ENCODE data around the gene RNASE7.
A peak's percentile ranks its signal among the peaks of the same experiment; 100 is the strongest.
"Not testable (repeated sequence)": the region's sequence is repeated elsewhere in the genome, so short reads cannot be mapped to it uniquely, and the experiment has no call there.

Gene RNASE7

GRCh38 chr14:21041676-21042433, at the start of gene RNASE7:
TSS of gene RNASE7 (plus strand) at chr14:21042362. CDS start at chr14:21042993, 631 bp downstream.
- no peak for DNase-seq

- no peak for DNase-seq
Observed at GRCh38 chr14:20996521-20996920, 45.6 kb upstream of the RNASE7 start.

GRCh38 chr14:20997115-20997514, 45.0 kb upstream of the RNASE7 start:
- no peak for DNase-seq

- no peak for DNase-seq
Observed at GRCh38 chr14:20997564-20997963, 44.6 kb upstream of the RNASE7 start.

GRCh38 chr14:20998139-20998538, 44.0 kb upstream of the RNASE7 start:
- DNase-seq, result no peak

- no peak for DNase-seq
Observed at GRCh38 chr14:20998674-20999366, 43.3 kb upstream of the RNASE7 start, which contains the start of gene SLC39A2. TSS of gene SLC39A2 (plus strand) at chr14:20999293. CDS start at chr14:20999447, 154 bp downstream.

- no peak for DNase-seq
Observed at GRCh38 chr14:20999591-20999990, 42.6 kb upstream of the RNASE7 start.

- DNase-seq, result no peak
Observed at GRCh38 chr14:21001218-21001617, 40.9 kb upstream of the RNASE7 start.

GRCh38 chr14:21003788-21004346, 38.3 kb upstream of the RNASE7 start:
- no peak for DNase-seq

- DNase-seq, result not testable (repeated sequence)
Observed at GRCh38 chr14:21009721-21010120, 32.4 kb upstream of the RNASE7 start.

- no peak for DNase-seq
Observed at GRCh38 chr14:21011136-21011535, 31.0 kb upstream of the RNASE7 start.

GRCh38 chr14:21014761-21015190, 27.4 kb upstream of the RNASE7 start:
- peak; percentile 75 to 82 for DNase-seq

GRCh38 chr14:21015312-21015711, 26.9 kb upstream of the RNASE7 start:
- DNase-seq, result no peak

GRCh38 chr14:21016413-21017190, 25.6 kb upstream of the RNASE7 start:
- DNase-seq, result no peak

- no peak for DNase-seq
Observed at GRCh38 chr14:21017528-21018245, 24.5 kb upstream of the RNASE7 start.

- DNase-seq, result no peak
Observed at GRCh38 chr14:21018286-21018685, 23.9 kb upstream of the RNASE7 start.

- no peak for DNase-seq
Observed at GRCh38 chr14:21018781-21019180, 23.4 kb upstream of the RNASE7 start.

- no peak for DNase-seq
Observed at GRCh38 chr14:21019366-21019765, 22.8 kb upstream of the RNASE7 start.

- DNase-seq, result no peak
Observed at GRCh38 chr14:21020977-21021545, 21.1 kb upstream of the RNASE7 start.

- no peak for DNase-seq
Observed at GRCh38 chr14:21022686-21023085, 19.5 kb upstream of the RNASE7 start.

GRCh38 chr14:21023174-21023573, 19.0 kb upstream of the RNASE7 start:
- no peak for DNase-seq

Measured in CD4-positive, alpha-beta T cell treated with Interleukin-1 beta for 1 hour (primary cell).